GM12878 (cell line): ENCODE results near the gene LRRC2. TPM values are rescaled to one million over a fixed set of nuclear protein-coding genes. Genes with fewer than 3 reads are reported as not detected.

Experiments used
- ATAC-seq: fragments of 200-7000 bp; cut with Tn5 transposase; 3 replicates; pipeline ENCODE4 v1.9.1; 2020; ENCODE audit warnings: mild to moderate bottlenecking, moderate library complexity
- BruUV-seq: library from RNA; stranded (reverse); fragments of 400-500 nt; replicated peaks from 2 replicates; lab custom pipeline; 2021; lab: Mats Ljungman, UMichigan
- CTCF ChIA-PET: fragments of 300-600 bp; sonication (Branson Sonifier 250); formaldehyde crosslinking; extraction: SDS; loops from one replicate; lab custom pipeline; 2021; ENCODE audit warnings: inconsistent platforms; lab: Yijun Ruan, JAX
- POLR2A ChIA-PET: fragments of 350-600 bp; formaldehyde crosslinking; extraction: SDS; loops from one replicate; lab custom pipeline; 2021; ENCODE audit warnings: inconsistent platforms; lab: Charles Lee
- RAD21 ChIA-PET: fragments of 300-600 bp; sonication (Branson Sonifier 250); formaldehyde crosslinking; loops from one replicate; lab custom pipeline; 2023; ENCODE audit warnings: antibody characterized with exemption; ENCODE audit not compliant: unreplicated experiment; lab: Charles Lee
- SMC1A ChIA-PET: fragments of 300-600 bp; sonication (Branson Sonifier 250); formaldehyde crosslinking; loops from one replicate; lab custom pipeline; 2023; ENCODE audit not compliant: unreplicated experiment, uncharacterized antibody; lab: Charles Lee
- DNase-seq: peaks from one replicate; pipeline ENCODE4 v3.0.0-alpha.2; 2011; ENCODE audit warnings: low read depth, low spot score
- FAIRE-seq: peaks from 3 replicates; lab custom pipeline; 2011; peaks lifted over from hg19 to GRCh38; lab: Jason Lieb, UNC
- H2AFZ ChIP-seq: 2 replicates; pipeline ENCODE4 v1.6.0; 2011; ENCODE audit warnings: low read depth, low read length, control low read depth; ENCODE audit not compliant: control insufficient read depth
- H3K27ac ChIP-seq: 2 replicates; pipeline ENCODE4 v1.5.1; 2011; ENCODE audit warnings: control low read depth; ENCODE audit not compliant: control insufficient read depth, insufficient read depth
- H3K27me3 ChIP-seq, 2 experiments: replicated peaks in 1 of 2; 2 replicates each; pipeline versions ENCODE4 v1.6.0 to v1.6.1; 2011; ENCODE audit warnings: low read length in 1 of 2; ENCODE audit not compliant: control insufficient read depth in 2 of 2, insufficient read depth in 2 of 2
- H3K36me3 ChIP-seq, 2 experiments: 2 replicates each; pipeline ENCODE4 v1.5.1; 2011; ENCODE audit warnings: low read length in 1 of 2; ENCODE audit not compliant: control insufficient read depth in 2 of 2, insufficient read depth in 2 of 2
- H3K4me1 ChIP-seq: 2 replicates; pipeline ENCODE4 v1.6.1; 2011; ENCODE audit warnings: mild to moderate bottlenecking, low read length, moderate library complexity, mixed read lengths; ENCODE audit not compliant: control insufficient read depth, insufficient read depth
- H3K4me2 ChIP-seq: 2 replicates; pipeline ENCODE4 v1.6.0; 2011; ENCODE audit warnings: control low read depth; ENCODE audit not compliant: control insufficient read depth, insufficient read depth
- H3K4me3 ChIP-seq: fragments of 200-600 bp; sonication (generic); 2 replicates; pipeline ENCODE4 v1.5.1; 2016
- H3K79me2 ChIP-seq: 2 replicates; pipeline ENCODE4 v1.6.0; 2011; ENCODE audit warnings: low read length; ENCODE audit not compliant: control insufficient read depth, insufficient read depth
- H3K9ac ChIP-seq: 2 replicates; pipeline ENCODE4 v1.8.0; 2011; ENCODE audit warnings: low read length, control low read depth, mixed read lengths; ENCODE audit not compliant: control insufficient read depth, insufficient read depth
- H3K9me3 ChIP-seq: replicated peaks from 3 replicates; pipeline ENCODE4 v1.5.1; 2011; ENCODE audit warnings: mild to moderate bottlenecking, low read length; ENCODE audit not compliant: control insufficient read depth, insufficient read depth
- H4K20me1 ChIP-seq: 2 replicates; pipeline ENCODE4 v1.6.0; 2011; ENCODE audit not compliant: control insufficient read depth, insufficient read depth
- CEBPZ ChIP-seq: fragments of 150-350 bp; IDR thresholded peaks from 2 replicates; pipeline ENCODE4 v1.6.1; 2016; ENCODE audit warnings: low read depth, low read length
- NR2C1 ChIP-seq: fragments of 450-650 bp; IDR thresholded peaks from 2 replicates; pipeline ENCODE4 v1.6.1; 2017; ENCODE audit warnings: antibody characterized with exemption, mild to moderate bottlenecking, moderate library complexity
- RAD21 ChIP-seq: IDR thresholded peaks from 2 replicates; pipeline ENCODE4 v1.6.1; 2011; ENCODE audit warnings: mild to moderate bottlenecking, low read depth, low read length, moderate library complexity; ENCODE audit not compliant: insufficient read depth
- SIN3A ChIP-seq: IDR thresholded peaks from 2 replicates; pipeline ENCODE4 v1.6.1; 2012; ENCODE audit warnings: low read depth, low read length, improper control_type of control experiment
- SMC3 ChIP-seq: IDR thresholded peaks from 2 replicates; pipeline ENCODE4 v1.6.1; 2011; ENCODE audit warnings: low read length, improper control_type of control experiment, borderline replicate concordance
- SP1 ChIP-seq: IDR thresholded peaks from one replicate; pipeline ENCODE4 v1.6.1; 2011; ENCODE audit warnings: low read depth, low read length
- STAT1 ChIP-seq: fragments of 450-650 bp; conservative IDR thresholded peaks from 2 replicates; pipeline ENCODE4 v1.6.1; 2014; ENCODE audit warnings: antibody characterized with exemption, mild to moderate bottlenecking
- STAT3 ChIP-seq: IDR thresholded peaks from 2 replicates; pipeline ENCODE4 v1.6.1; 2011; ENCODE audit warnings: low read depth, low read length, improper control_type of control experiment
- TCF3 ChIP-seq: IDR thresholded peaks from 2 replicates; pipeline ENCODE4 v1.6.1; 2012; ENCODE audit warnings: low read depth, mild to moderate bottlenecking, low read length, borderline replicate concordance; ENCODE audit not compliant: insufficient read depth
- USF2 ChIP-seq: IDR thresholded peaks from 2 replicates; pipeline ENCODE4 v1.6.1; 2011; ENCODE audit warnings: low read depth, low read length, improper control_type of control experiment, borderline replicate concordance
- ZBTB33 ChIP-seq: fragments of 450-650 bp; IDR thresholded peaks from 2 replicates; pipeline ENCODE4 v1.6.1; 2017; ENCODE audit warnings: mild to moderate bottlenecking
- WGBS: methylation state at CpG from one replicate; pipeline ENCODE4 v1.1.6; 2016; ENCODE audit warnings: low lambda C conversion rate; ENCODE audit not compliant: insufficient replicate concordance, insufficient coverage; ENCODE audit errors: missing lambda C conversion rate; 5-methylcytosine and 5-hydroxymethylcytosine counted together
- in situ Hi-C: fragments of 300-500 bp; cut with MboI; formaldehyde crosslinking; loops from 9 replicates; pipeline ENCODE4 v1.14.3; 2018; ENCODE audit warnings: mixed read lengths
- intact Hi-C: fragments of 100-400 bp; cut with micrococcal nuclease; formaldehyde crosslinking; loops from one replicate; pipeline ENCODE4 v1.14.2; 2022; ENCODE audit not compliant: unreplicated experiment
- polyA plus RNA-seq, 11 experiments: library from polyadenylated mRNA; depleted of rRNA in 4 of 11; unstranded in 6 of 11; stranded (reverse) in 5 of 11; fragments of >200 nt; fragmentation: Nextera tagmentation in 4 of 11; fragmentation: Illumina TruSeq in 1 of 11; extraction: Ambion mirVana in 4 of 11; extraction: Trizol in 1 of 11; gene quantifications; 1 replicate in 1 of 11; 2 replicates in 10 of 11; pipeline versions ENCODE4 v1.2.1 to v1.2.3, GENCODE V29; 2011 to 2016; ENCODE audit warnings: inconsistent platforms in 2 of 11, missing spikeins in 2 of 11, low read depth in 1 of 11
- total RNA-seq, 4 experiments: library from RNA; depleted of rRNA in 3 of 4; stranded (reverse); fragments of >200 nt in 3 of 4; fragmentation: Illumina TruSeq in 1 of 4; extraction: Trizol in 1 of 4; gene quantifications; 2 replicates each; pipeline versions ENCODE4 v1.2.1 to v1.2.3, GENCODE V29; 2013 to 2021

Gene LRRC2
- total and polyA plus RNA-seq, 10 of the 15 experiments (the other 5 are each of a cell fraction or from before 2014, with no cell fraction given) = not detected

GRCh38 chr3:46612324-46612723, 46.2 kb upstream of the LRRC2 start, which contains the start of gene FAM240A:
TSS of gene FAM240A (plus strand) at chr3:46612525. CDS start at chr3:46612684, 159 bp downstream.
- in situ Hi-C loops = no loop called here
- ChIA-PET SMC1A (no interaction called here), CTCF (interaction anchor here (1.1 kb wide), 1 partner anchor 124 kb away, joined by 3 read pairs; no protein-coding TSS in a partner anchor), RAD21 (no interaction called here), POLR2A (no interaction called here)
- H3K27me3 ChIP-seq = peaks cover 4% of the 10 kb centered on the region in 2 experiments; a peak in 2 of 4 replicates
- H3K9me3 ChIP-seq = no peaks in the 10 kb centered on the region
- H3K9ac ChIP-seq = no peak within 1 kb of the TSS
- no peak for TF ChIP-seq SMC3
- no peak for TF ChIP-seq SIN3A
- no peak for TF ChIP-seq CEBPZ
- no peak for TF ChIP-seq ZBTB33
- no peak for TF ChIP-seq STAT1
- TF ChIP-seq TCF3 = no peak
- TF ChIP-seq SP1 = no peak
- TF ChIP-seq RAD21 = no peak
- TF ChIP-seq STAT3 = no peak
- no peak for TF ChIP-seq USF2
- no peak for TF ChIP-seq NR2C1
- 56% methylated on average over 9 of the region's 9 CpGs for WGBS
- intact Hi-C loops = no loop called here
- no peak within 1 kb of the TSS for H3K4me2 ChIP-seq
- ATAC-seq (no peak), DNase-seq (no peak), FAIRE-seq (no peak)
- H3K27ac ChIP-seq = no peak within 1 kb of the TSS
- BruUV-seq = no TSS peak
- H3K4me3 ChIP-seq = no peak within 1 kb of the TSS
- H3K79me2 ChIP-seq = no peaks in the 10 kb centered on the region
- no peaks in the 10 kb centered on the region for H4K20me1 ChIP-seq
- H3K4me1 ChIP-seq = no peaks in the 10 kb centered on the region
- no peak within 1 kb of the TSS for H2AFZ ChIP-seq
- no peaks in the 10 kb centered on the region for H3K36me3 ChIP-seq
